DOHH2 (cell line): ENCODE data around the gene KIF24.

ENCODE experiments used
- H3F3A ChIP-seq: fragments of 200-600 bp; sonication (generic), shearing (Covaris generic); 2 replicates; pipeline ENCODE4 v1.6.0; 2016; ENCODE audit warnings: antibody characterized with exemption, mild to moderate bottlenecking; ENCODE audit not compliant: control insufficient read depth, insufficient read depth
- H3K27ac ChIP-seq: fragments of 200-600 bp; sonication (generic); 2 replicates; pipeline ENCODE4 v1.5.1; 2014; ENCODE audit warnings: low read depth, mild to moderate bottlenecking, low read length, moderate library complexity
- H3K27me3 ChIP-seq: fragments of 200-600 bp; sonication (generic); 2 replicates; pipeline ENCODE4 v1.6.1; 2014; ENCODE audit warnings: mild to moderate bottlenecking, low read length, mixed read lengths; ENCODE audit not compliant: control insufficient read depth
- H3K36me3 ChIP-seq: fragments of 200-600 bp; sonication (generic); 2 replicates; pipeline ENCODE4 v1.6.1; 2014; ENCODE audit warnings: mild to moderate bottlenecking, low read length, moderate library complexity, mixed read lengths; ENCODE audit not compliant: control insufficient read depth
- H3K4me1 ChIP-seq: fragments of 200-600 bp; sonication (generic); 2 replicates; pipeline ENCODE4 v1.6.1; 2014; ENCODE audit warnings: mild to moderate bottlenecking, low read length, mixed read lengths; ENCODE audit not compliant: control insufficient read depth
- H3K4me2 ChIP-seq: fragments of 200-600 bp; sonication (generic); 2 replicates; pipeline ENCODE4 v1.6.0; 2014; ENCODE audit warnings: mild to moderate bottlenecking, low read length, moderate library complexity
- H3K4me3 ChIP-seq: fragments of 200-600 bp; sonication (generic); 2 replicates; pipeline ENCODE4 v1.5.1; 2014; ENCODE audit warnings: mild to moderate bottlenecking, low read length, mixed read lengths
- H3K79me2 ChIP-seq: fragments of 200-600 bp; sonication (generic); 2 replicates; pipeline ENCODE4 v1.6.1; 2014; ENCODE audit warnings: mild to moderate bottlenecking, low read length, mixed read lengths; ENCODE audit not compliant: control insufficient read depth
- H3K9me2 ChIP-seq: fragments of 200-600 bp; sonication (generic); replicated peaks from 2 replicates; pipeline ENCODE4 v1.6.1; 2014; ENCODE audit warnings: mild to moderate bottlenecking, low read length, mixed read lengths; ENCODE audit not compliant: control insufficient read depth
- H3K9me3 ChIP-seq: fragments of 200-600 bp; sonication (generic); 2 replicates; pipeline ENCODE4 v1.6.1; 2014; ENCODE audit warnings: antibody characterized with exemption, low read length, mixed read lengths; ENCODE audit not compliant: control insufficient read depth, insufficient read depth
- H4K20me1 ChIP-seq: fragments of 200-600 bp; sonication (generic); 2 replicates; pipeline ENCODE4 v1.6.0; 2014; ENCODE audit warnings: low read depth, mild to moderate bottlenecking, antibody characterized with exemption, low read length, moderate library complexity; ENCODE audit not compliant: control insufficient read depth, insufficient read depth
- EZH2phosphoT487 ChIP-seq: fragments of 200-600 bp; sonication (generic); IDR thresholded peaks from 2 replicates; pipeline ENCODE4 v1.6.1; 2017; ENCODE audit warnings: borderline replicate concordance, mild to moderate bottlenecking, antibody characterized with exemption, low read length, moderate library complexity, mixed read lengths
- TF ChIP-seq, protein P1 (sequence below): fragments of 200-600 bp; sonication (generic); IDR thresholded peaks from one replicate; pipeline ENCODE4 v1.5.1; 2014; ENCODE audit warnings: antibody characterized with exemption, mild to moderate bottlenecking, low read depth, low read length; ENCODE audit not compliant: poor library complexity, severe bottlenecking

KIF24 gene

DNA sequence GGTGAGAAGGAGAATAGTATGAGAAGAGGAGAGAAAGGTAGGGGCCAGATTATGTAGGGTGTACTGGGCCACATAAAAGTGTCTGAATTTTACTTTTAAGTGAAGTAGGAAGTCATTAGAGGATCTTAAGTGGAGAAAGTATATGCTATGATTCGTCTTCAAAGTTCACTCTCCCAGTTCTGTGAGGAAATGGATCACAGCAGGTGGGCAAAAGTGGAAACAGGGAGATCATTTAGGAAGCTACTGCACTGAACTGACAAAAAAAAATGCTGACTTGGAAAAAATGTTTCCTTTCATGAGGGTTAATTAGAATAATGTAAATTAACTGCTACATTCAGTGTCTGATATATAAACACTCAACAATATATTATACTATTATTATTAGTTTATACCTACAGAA is 2.4 kb downstream of the KIF24 start:
- H4K20me1 ChIP-seq, result no peaks in the 10 kb centered on the region
- H3K27me3 ChIP-seq, result no peaks in the 10 kb centered on the region
- no peaks in the 10 kb centered on the region for H3K9me2 ChIP-seq
- no peaks in the 10 kb centered on the region for H3K9me3 ChIP-seq
- peaks cover 11% of the 10 kb centered on the region for H3K36me3 ChIP-seq
- peaks cover 84% of the 10 kb centered on the region for H3K79me2 ChIP-seq
- TF ChIP-seq EZH2phosphoT487, result no peak
- TF ChIP-seq, protein P1, sequence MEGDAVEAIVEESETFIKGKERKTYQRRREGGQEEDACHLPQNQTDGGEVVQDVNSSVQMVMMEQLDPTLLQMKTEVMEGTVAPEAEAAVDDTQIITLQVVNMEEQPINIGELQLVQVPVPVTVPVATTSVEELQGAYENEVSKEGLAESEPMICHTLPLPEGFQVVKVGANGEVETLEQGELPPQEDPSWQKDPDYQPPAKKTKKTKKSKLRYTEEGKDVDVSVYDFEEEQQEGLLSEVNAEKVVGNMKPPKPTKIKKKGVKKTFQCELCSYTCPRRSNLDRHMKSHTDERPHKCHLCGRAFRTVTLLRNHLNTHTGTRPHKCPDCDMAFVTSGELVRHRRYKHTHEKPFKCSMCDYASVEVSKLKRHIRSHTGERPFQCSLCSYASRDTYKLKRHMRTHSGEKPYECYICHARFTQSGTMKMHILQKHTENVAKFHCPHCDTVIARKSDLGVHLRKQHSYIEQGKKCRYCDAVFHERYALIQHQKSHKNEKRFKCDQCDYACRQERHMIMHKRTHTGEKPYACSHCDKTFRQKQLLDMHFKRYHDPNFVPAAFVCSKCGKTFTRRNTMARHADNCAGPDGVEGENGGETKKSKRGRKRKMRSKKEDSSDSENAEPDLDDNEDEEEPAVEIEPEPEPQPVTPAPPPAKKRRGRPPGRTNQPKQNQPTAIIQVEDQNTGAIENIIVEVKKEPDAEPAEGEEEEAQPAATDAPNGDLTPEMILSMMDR, result no peak
- H3K4me1 ChIP-seq, result peaks cover 58% of the 10 kb centered on the region
- 0 out of 2 replicates have a peak overlapping the region, but pooled peaks have one; percentile 4 for H3K4me3 ChIP-seq
- H3F3A ChIP-seq, result peaks cover 9% of the 10 kb centered on the region
- no peak overlapping the region for H3K27ac ChIP-seq
- H3K4me2 ChIP-seq, result peak overlapping the region; percentile 79; the same call in 1 of the 2 replicates

DNA sequence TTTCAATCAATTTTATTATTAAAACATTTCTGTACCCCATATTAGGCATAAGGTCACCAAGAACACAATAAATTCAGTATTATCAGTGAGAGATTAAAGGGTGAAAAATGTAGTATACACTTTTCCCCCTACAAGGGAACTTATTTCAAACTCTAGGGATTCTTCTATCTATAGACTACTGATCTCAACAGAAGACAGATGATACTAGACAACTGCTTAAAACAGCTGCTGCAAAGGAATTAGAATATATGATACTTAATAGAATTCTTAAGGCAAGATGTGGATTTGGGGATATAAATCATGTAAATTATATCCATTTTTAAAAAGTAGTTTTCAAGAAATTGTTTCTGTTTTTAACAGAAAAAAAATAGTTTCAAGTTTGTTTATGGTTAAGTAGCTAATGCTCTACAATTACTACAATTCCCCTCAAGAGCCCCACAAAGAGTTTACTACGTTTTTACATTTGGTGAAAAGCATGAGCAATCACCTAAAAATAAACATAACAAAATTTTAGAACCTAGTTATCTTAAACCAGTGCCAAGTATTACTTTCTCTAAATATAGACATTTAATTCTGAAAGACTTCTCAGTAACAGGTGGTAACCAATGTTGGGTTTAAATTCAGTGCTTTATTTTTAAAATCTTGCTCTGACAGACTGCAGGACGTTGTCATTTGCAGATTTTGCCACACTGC is 6.0 kb downstream of the KIF24 start:
- Histone ChIP-seq H3K4me3 (no peak overlapping the region), H3K36me3 (peaks cover 15% of the 10 kb centered on the region; the same call in 1 of the 2 replicates), H3K27me3 (no peaks in the 10 kb centered on the region), H3F3A (no peaks in the 10 kb centered on the region), H4K20me1 (no peaks in the 10 kb centered on the region), H3K4me2 (no peak overlapping the region), H3K79me2 (peaks cover 96% of the 10 kb centered on the region), H3K9me2 (no peaks in the 10 kb centered on the region), H3K9me3 (no peaks in the 10 kb centered on the region), H3K27ac (no peak overlapping the region), H3K4me1 (peaks cover 44% of the 10 kb centered on the region)
- TF ChIP-seq EZH2phosphoT487, result no peak
- TF ChIP-seq, protein P1, result no peak

DNA sequence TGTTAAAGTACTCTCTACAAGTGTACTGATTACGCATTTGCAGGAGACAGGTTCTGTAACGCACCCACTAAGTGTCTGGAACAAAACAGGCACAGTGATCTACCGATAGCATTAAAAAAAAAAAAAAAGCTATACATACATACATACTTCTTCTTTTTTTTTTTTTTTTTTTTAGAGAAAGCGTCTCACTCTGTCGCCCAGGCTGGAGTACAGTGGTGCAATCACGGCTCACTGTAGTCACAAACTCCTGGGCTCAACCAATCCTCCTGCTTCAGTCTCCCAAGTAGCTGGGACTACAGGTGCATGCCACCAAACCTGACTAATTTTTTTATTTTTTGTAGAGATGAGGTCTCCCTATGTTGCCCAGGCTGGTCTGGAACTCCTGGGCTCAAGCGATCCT is 7.6 kb downstream of the KIF24 start:
- Histone ChIP-seq H3K4me1 (peaks cover 31% of the 10 kb centered on the region), H4K20me1 (no peaks in the 10 kb centered on the region), H3F3A (no peaks in the 10 kb centered on the region), H3K79me2 (peaks cover 83% of the 10 kb centered on the region), H3K4me2 (peak overlapping the region; percentile 25; the same call in 1 of the 2 replicates), H3K9me2 (no peaks in the 10 kb centered on the region), H3K9me3 (no peaks in the 10 kb centered on the region), H3K27me3 (no peaks in the 10 kb centered on the region), H3K4me3 (no peak overlapping the region), H3K36me3 (peaks cover 12% of the 10 kb centered on the region; the same call in 1 of the 2 replicates), H3K27ac (no peak overlapping the region)
- no peak for TF ChIP-seq EZH2phosphoT487
- TF ChIP-seq, protein P1, result no peak
